ENCODE results near the gene SARS1.

DNA sequence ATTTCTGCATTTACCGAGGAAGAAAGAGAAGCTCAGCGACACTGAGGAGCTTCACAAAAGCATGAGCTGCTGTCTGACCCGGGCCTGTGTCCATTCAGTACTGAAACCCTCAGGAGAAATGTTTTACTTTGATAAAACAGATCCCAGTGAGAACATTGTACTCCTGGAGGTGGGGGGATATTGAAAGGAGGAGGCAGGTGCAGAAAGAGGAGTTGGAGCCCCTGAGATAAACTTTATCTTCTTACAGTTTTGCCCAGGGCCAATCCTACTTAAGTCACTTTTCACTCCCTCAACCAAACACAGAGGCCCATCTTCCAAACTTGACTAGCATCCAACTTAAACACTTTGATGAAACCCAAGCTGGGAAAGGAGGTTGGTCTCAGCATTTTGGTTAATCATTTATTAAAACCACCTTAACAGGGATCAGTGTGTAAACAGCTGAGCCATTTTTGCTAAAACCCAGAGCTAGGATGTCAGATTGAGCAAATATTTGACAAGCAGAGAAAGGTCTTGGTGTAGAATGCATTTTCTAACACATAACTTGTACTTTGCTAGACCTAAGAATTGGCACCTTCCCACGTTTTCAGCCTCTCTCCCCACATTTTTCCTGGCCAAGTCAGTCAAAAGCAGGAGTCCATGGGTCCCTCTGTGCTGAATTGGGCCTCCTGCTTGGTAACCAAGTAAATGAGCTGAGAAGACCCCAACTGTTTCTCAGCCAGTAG lies 32.5 kb upstream of the SARS1 start:
- TF ChIP-seq, protein P1, sequence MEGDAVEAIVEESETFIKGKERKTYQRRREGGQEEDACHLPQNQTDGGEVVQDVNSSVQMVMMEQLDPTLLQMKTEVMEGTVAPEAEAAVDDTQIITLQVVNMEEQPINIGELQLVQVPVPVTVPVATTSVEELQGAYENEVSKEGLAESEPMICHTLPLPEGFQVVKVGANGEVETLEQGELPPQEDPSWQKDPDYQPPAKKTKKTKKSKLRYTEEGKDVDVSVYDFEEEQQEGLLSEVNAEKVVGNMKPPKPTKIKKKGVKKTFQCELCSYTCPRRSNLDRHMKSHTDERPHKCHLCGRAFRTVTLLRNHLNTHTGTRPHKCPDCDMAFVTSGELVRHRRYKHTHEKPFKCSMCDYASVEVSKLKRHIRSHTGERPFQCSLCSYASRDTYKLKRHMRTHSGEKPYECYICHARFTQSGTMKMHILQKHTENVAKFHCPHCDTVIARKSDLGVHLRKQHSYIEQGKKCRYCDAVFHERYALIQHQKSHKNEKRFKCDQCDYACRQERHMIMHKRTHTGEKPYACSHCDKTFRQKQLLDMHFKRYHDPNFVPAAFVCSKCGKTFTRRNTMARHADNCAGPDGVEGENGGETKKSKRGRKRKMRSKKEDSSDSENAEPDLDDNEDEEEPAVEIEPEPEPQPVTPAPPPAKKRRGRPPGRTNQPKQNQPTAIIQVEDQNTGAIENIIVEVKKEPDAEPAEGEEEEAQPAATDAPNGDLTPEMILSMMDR (IDR thresholded peaks at IDR 0.05) = no peak
- no peak for TF ChIP-seq POLR2A (IDR thresholded peaks at IDR 0.05)

Measured in thyroid gland (tissue), 4 donors.